Activated CD4-positive, alpha-beta T cell treated with anti-CD3 and anti-CD28 coated beads, Interleukin-2, amount 10 ng/mL, durations not matched to agents 7 days and 5 days (primary cell): ENCODE measurements around the gene SPPL3. TPM values are rescaled to one million over a fixed set of nuclear protein-coding genes. Genes with fewer than 3 reads are reported as not detected.
"Not testable (repeated sequence)": the region's sequence is repeated elsewhere in the genome, so short reads cannot be mapped to it uniquely, and the experiment has no call there.

Source experiments
- CTCF ChIA-PET: fragments of 350-600 bp; sonication (Branson Sonifier 250); formaldehyde crosslinking; loops from one replicate; lab custom pipeline; 2021; ENCODE audit warnings: antibody characterized with exemption; lab: Charles Lee
- POLR2A ChIA-PET: fragments of 350-600 bp; sonication (Branson Sonifier 250); formaldehyde crosslinking; loops from one replicate; lab custom pipeline; 2021; ENCODE audit warnings: antibody characterized with exemption; lab: Charles Lee
- DNase-seq: peaks from one replicate; pipeline ENCODE4 v3.0.0-alpha.2; 2020
- H3K27ac Mint-ChIP-seq: one replicate; pipeline ENCODE4 v1.8.0; 2021; ENCODE audit warnings: mild to moderate bottlenecking, moderate library complexity, mixed read lengths
- H3K27me3 Mint-ChIP-seq: one replicate; pipeline ENCODE4 v1.8.0; 2021; ENCODE audit warnings: mixed read lengths
- H3K36me3 Mint-ChIP-seq: one replicate; pipeline ENCODE4 v1.8.0; 2021; ENCODE audit warnings: low read depth, mixed read lengths
- H3K4me1 Mint-ChIP-seq: one replicate; pipeline ENCODE4 v1.8.0; 2021; ENCODE audit warnings: mixed read lengths
- H3K4me3 Mint-ChIP-seq: one replicate; pipeline ENCODE4 v1.8.0; 2021; ENCODE audit warnings: mild to moderate bottlenecking, moderate library complexity, mixed read lengths
- H3K9me3 Mint-ChIP-seq: one replicate; pipeline ENCODE4 v1.8.0; 2021; ENCODE audit warnings: mixed read lengths
- total RNA-seq, 2 experiments: library from RNA; stranded (reverse); gene quantifications; one replicate each; pipeline ENCODE4 v1.2.3, GENCODE V29; 2021

SPPL3 gene
- total RNA-seq, 2 experiments from 2014 or later, result 31.9 to 43.0 TPM

DNA sequence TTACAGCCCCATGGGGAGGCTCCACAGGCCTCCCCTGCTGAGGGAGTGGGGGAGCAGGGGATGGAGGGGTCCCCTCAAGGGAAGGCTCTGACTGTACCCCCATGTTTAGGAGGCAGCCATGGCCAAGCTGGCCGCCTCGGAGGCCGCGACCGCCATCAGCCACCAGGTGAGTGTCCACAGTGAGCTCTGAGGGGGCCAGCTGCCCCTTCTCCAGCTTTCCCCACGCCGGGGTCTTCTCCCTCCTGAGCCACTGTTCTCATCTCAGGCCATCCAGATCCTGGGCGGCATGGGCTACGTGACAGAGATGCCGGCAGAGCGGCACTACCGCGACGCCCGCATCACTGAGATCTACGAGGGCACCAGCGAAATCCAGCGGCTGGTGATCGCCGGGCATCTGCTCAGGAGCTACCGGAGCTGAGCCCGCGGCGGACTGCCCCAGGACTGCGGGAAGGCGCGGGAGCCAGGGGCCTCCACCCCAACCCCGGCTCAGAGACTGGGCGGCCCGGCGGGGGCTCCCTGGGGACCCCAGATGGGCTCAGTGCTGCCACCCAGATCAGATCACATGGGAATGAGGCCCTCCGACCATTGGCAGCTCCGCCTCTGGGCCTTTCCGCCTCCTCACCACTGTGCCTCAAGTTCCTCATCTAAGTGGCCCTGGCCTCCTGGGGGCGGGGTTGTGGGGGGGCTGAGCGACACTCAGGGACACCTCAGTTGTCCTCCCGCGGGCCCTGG, 165.0 kb downstream of the SPPL3 start:
- Mint-ChIP-seq H3K4me3 (no peak overlapping the region), H3K9me3 (no peaks in the 10 kb centered on the region), H3K36me3 (no peaks in the 10 kb centered on the region), H3K4me1 (no peaks in the 10 kb centered on the region), H3K27me3 (no peaks in the 10 kb centered on the region), H3K27ac (no peak overlapping the region)
- ChIA-PET CTCF (no interaction called here), POLR2A (no interaction called here)
- no peak for DNase-seq

DNA sequence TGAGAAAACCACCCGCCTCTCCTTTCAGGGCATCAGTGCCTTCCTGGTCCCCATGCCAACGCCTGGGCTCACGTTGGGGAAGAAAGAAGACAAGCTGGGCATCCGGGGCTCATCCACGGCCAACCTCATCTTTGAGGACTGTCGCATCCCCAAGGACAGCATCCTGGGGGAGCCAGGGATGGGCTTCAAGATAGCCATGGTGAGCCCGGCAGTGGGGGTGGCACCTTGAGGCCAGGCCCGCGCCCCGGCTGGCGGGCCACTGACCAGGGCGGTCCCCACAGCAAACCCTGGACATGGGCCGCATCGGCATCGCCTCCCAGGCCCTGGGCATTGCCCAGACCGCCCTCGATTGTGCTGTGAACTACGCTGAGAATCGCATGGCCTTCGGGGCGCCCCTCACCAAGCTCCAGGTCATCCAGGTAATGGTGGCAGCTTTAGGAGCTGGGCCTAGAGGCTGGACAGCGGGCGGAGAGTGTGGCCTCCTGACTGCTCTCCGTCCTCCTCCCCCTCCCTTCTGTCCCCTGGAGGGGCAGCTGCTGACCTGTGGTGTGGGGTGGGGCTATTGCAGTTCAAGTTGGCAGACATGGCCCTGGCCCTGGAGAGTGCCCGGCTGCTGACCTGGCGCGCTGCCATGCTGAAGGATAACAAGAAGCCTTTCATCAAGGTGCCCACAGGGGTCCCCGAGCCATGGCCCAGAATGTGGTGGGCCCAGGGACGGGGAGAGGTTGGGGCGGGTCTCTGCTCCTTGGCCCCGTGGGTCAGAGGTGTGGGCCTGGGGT, 165.7 kb downstream of the SPPL3 start:
- H3K36me3 Mint-ChIP-seq, result no peaks in the 10 kb centered on the region
- ChIA-PET CTCF (no interaction called here), POLR2A (no interaction called here)
- H3K4me3 Mint-ChIP-seq, result no peak overlapping the region
- H3K9me3 Mint-ChIP-seq, result no peaks in the 10 kb centered on the region
- no peaks in the 10 kb centered on the region for H3K4me1 Mint-ChIP-seq
- H3K27me3 Mint-ChIP-seq, result no peaks in the 10 kb centered on the region
- DNase-seq, result no peak
- no peak overlapping the region for H3K27ac Mint-ChIP-seq

DNA sequence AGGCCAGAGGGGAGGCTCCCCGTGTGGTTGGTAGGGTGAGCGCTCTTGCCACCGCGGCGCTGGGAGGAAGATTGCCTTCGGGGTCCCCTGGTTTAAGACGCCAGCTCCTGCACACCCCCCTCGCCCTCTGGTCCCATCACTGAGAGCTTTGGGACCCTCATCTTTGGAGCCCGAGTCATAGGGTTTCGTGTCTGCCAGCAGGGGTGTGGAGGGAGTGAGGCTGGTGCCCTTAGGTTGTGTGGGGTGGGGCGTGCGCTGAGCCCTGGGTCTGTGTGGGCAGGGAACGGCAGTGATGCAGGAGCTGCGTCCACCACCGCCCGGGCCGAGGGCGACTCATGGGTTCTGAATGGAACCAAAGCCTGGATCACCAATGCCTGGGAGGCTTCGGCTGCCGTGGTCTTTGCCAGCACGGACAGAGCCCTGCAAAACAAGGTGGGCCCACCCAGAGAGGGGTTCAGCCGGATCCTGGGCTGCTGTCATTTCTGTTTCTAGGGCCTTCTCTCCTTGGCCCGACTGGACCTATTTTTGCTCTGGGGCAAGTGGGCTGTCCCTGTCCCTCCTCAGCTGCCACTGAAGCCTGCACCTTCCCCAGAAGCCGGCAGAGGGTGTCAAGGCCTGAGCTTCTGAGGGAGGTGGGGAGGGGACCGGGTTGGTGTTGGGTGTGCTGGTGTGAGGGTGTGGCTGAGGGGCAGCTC, 166.5 kb downstream of the SPPL3 start:
- Mint-ChIP-seq H3K9me3 (no peaks in the 10 kb centered on the region), H3K27ac (no peak overlapping the region), H3K27me3 (no peaks in the 10 kb centered on the region), H3K4me3 (no peak overlapping the region), H3K4me1 (no peaks in the 10 kb centered on the region), H3K36me3 (no peaks in the 10 kb centered on the region)
- ChIA-PET CTCF (no interaction called here), POLR2A (no interaction called here)
- no peak for DNase-seq

DNA sequence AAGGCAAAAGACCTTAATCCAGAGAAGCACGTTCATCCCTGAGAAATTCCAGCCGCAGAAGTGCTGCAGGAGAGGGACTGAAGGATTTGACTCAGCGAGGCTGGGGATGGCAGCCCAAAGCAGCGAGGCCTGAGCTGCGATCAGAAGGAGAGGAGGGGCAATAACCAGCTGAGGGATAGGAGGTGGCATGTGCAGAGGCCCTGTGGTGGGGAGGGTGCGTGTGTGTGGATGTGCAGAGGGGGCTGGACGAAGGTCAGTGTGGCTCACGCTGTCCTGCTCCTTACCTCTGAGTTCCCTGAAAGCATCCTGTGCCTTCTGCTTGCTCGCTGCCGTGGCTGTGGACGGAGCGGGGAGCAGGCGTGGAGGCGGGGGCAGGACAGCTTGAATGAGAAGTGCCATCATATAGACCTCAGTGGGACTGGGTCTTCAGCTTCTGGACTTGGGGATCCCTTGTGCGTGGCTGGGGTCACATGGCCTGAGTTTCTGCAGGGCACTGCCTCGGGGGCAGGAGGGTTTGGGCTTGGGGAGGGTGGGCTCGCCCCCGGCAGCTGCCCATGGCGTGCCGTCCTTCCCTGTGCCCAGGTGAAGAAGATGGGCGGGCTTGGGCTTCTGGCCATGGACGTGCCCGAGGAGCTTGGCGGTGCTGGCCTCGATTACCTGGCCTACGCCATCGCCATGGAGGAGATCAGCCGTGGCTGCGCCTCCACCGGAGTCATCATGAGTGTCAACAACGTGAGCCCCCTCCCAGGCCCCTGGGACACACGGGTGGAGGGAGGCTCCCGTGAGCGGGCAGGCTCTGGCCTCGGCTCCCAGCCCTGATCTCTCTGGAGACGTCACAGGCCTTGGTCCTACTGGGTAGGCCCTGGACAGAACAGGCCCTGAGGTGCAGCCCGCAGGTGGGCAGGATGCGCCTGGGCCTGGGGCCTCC, 167.5 kb downstream of the SPPL3 start:
- H3K27ac Mint-ChIP-seq, result no peak overlapping the region
- no peak overlapping the region for H3K4me3 Mint-ChIP-seq
- POLR2A ChIA-PET, result no interaction called here
- H3K9me3 Mint-ChIP-seq, result no peaks in the 10 kb centered on the region
- no peaks in the 10 kb centered on the region for H3K27me3 Mint-ChIP-seq
- no peaks in the 10 kb centered on the region for H3K4me1 Mint-ChIP-seq
- DNase-seq, result no peak
- no peaks in the 10 kb centered on the region for H3K36me3 Mint-ChIP-seq
- CTCF ChIA-PET, result interaction anchor here (0.6 kb wide), 1 partner anchor 50 kb away, joined by 3 read pairs; no protein-coding TSS in a partner anchor

DNA sequence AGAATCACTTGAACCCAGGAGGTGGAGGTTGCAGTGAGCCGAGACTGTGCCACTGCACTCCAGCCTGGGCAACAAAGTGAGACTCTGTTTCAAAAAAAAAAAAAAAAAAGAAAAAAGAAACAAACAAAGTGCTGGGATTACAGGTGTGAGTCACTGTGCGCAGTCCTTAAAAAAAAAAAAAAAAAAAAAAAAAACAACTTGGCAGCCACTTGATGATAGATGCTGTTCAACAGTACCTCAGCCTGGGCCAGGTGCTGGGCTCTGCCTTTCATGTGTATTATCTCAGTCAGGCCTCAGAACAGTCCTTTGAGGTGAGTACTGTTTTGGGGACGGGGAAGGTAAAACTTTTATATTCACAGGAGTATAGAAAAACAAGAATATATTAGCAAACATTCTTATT, 169.0 kb downstream of the SPPL3 start:
- Mint-ChIP-seq H3K4me1 (no peaks in the 10 kb centered on the region), H3K27me3 (no peaks in the 10 kb centered on the region), H3K4me3 (no peak overlapping the region), H3K27ac (no peak overlapping the region), H3K9me3 (no peaks in the 10 kb centered on the region), H3K36me3 (peaks cover 4% of the 10 kb centered on the region)
- ChIA-PET CTCF (interaction anchor here (0.6 kb wide), 1 partner anchor 28 kb away, joined by 5 read pairs; no protein-coding TSS in a partner anchor), POLR2A (no interaction called here)
- DNase-seq, result no peak

DNA sequence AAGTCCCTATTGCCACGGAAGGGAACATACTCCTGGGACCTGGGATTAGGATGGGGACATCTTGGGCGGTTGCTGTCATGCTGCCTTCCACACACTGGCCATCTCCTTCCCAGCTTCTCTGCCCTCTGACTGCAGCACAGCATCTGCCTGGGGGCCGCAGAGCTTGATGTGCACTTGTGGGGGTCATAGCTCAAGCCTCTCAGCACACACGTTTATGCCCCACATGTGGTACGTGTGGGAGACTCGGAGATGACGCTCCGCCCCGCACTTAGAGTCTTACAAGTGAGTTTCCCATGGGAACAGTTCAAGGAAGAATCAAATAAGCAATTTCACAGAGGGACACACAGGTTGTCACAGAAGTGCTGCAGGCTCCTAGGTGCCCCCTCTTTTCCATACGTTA, 169.9 kb downstream of the SPPL3 start:
- ChIA-PET POLR2A (no interaction called here), CTCF (interaction anchor here (0.5 kb wide), 1 partner anchor 157 kb away, joined by 4 read pairs; no protein-coding TSS in a partner anchor)
- Mint-ChIP-seq H3K4me1 (peaks cover 2% of the 10 kb centered on the region), H3K9me3 (no peaks in the 10 kb centered on the region), H3K27ac (no peak overlapping the region), H3K4me3 (no peak overlapping the region), H3K27me3 (no peaks in the 10 kb centered on the region), H3K36me3 (peaks cover 10% of the 10 kb centered on the region)
- no peak for DNase-seq

DNA sequence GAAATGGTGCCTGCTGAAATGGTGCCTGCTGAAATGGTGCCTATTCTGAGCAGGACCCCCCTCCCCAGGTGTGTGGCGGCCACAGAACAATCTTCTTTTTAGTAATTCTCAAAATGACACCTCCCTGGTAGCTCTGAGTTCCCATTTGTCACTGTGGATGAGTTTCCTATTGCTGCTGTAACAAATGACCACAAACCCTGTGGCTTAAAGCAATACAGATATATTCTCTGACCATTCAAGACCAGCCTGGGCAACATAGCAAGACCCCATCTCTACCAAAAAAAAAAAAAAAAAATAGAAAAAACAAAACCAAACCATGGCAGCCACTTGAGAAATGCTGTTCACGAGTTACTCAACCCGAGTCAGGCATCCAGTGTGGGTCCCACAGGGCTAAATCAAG, 170.6 kb downstream of the SPPL3 start:
- ChIA-PET POLR2A (no interaction called here), CTCF (no interaction called here)
- Mint-ChIP-seq H3K4me1 (peaks cover 2% of the 10 kb centered on the region), H3K27ac (no peak overlapping the region), H3K36me3 (peaks cover 10% of the 10 kb centered on the region), H3K4me3 (no peak overlapping the region), H3K27me3 (no peaks in the 10 kb centered on the region), H3K9me3 (no peaks in the 10 kb centered on the region)
- no peak for DNase-seq

DNA sequence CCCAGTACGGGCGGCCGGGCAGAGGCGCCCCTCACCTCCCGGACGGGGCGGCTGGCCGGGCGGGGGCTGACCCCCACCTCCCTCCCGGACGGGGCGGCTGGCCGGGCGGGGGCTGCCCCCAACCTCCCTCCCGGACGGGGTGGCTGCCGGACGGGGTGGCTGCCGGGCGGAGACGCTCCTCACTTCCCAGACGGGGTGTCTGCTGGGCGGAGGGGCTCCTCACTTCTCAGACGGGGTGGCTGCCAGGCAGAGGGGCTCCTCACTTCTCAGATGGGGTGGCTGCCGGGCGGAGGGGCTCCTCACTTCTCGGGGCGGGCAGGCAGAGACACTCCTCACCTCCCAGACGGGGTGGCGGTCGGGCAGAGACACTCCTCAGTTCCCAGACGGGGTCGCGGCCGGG, 172.0 kb downstream of the SPPL3 start:
- peaks cover 12% of the 10 kb centered on the region for H3K36me3 Mint-ChIP-seq
- POLR2A ChIA-PET, H3K9me3 Mint-ChIP-seq, DNase-seq, H3K27me3 Mint-ChIP-seq, H3K4me1 Mint-ChIP-seq, CTCF ChIA-PET, H3K4me3 Mint-ChIP-seq, H3K27ac Mint-ChIP-seq: not testable (repeated sequence)

DNA sequence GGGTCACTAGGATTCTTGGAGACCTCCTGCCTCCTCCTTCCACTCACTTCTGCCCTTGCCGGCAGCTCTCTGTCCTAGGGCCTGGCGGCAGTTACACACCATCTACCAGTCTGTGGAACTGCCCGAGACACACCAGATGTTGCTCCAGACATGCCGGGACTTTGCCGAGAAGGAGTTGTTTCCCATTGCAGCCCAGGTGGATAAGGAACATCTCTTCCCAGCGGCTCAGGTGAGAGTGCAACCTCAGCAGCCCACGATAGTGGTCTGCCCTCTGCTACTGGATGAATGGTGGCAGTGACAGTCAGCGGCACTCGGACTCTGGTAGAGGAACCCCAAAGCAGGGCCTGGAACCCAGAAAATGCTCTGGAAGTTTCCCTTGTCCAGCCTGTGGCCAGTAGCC, 177.2 kb downstream of the SPPL3 start:
- ChIA-PET CTCF (no interaction called here), POLR2A (no interaction called here)
- DNase-seq, result no peak

DNA sequence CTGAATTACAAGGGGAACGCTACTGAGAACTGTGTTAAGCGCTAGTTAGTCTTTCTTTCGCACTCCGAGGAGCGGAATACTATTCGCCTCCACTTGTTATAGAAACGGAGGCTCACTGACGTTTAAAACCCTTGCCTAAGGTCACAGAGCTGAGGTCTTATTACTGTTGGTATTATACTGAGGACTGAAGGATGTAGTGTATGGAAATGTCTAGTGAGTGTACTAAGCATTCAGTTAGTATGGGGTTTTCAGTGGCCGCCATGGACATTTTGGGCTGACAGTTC, 177.7 kb downstream of the SPPL3 start:
- H3K4me3 Mint-ChIP-seq, result peak overlapping the region; percentile 94
- no peaks in the 10 kb centered on the region for H3K9me3 Mint-ChIP-seq
- CTCF ChIA-PET, result no interaction called here
- no peaks in the 10 kb centered on the region for H3K27me3 Mint-ChIP-seq
- peaks cover 28% of the 10 kb centered on the region for H3K4me1 Mint-ChIP-seq
- peaks cover 29% of the 10 kb centered on the region for H3K36me3 Mint-ChIP-seq
- POLR2A ChIA-PET, result no interaction called here
- peak overlapping the region; percentile 90 for H3K27ac Mint-ChIP-seq
- DNase-seq, result no peak

More for the DNA sequence above, 177.2 kb downstream of the SPPL3 start:
- H3K4me1 Mint-ChIP-seq, result peaks cover 28% of the 10 kb centered on the region
- no peaks in the 10 kb centered on the region for H3K27me3 Mint-ChIP-seq
- H3K9me3 Mint-ChIP-seq, result no peaks in the 10 kb centered on the region
- H3K27ac Mint-ChIP-seq, result no peak overlapping the region
- H3K4me3 Mint-ChIP-seq, result peak overlapping the region; percentile 94
- H3K36me3 Mint-ChIP-seq, result peaks cover 25% of the 10 kb centered on the region

DNA sequence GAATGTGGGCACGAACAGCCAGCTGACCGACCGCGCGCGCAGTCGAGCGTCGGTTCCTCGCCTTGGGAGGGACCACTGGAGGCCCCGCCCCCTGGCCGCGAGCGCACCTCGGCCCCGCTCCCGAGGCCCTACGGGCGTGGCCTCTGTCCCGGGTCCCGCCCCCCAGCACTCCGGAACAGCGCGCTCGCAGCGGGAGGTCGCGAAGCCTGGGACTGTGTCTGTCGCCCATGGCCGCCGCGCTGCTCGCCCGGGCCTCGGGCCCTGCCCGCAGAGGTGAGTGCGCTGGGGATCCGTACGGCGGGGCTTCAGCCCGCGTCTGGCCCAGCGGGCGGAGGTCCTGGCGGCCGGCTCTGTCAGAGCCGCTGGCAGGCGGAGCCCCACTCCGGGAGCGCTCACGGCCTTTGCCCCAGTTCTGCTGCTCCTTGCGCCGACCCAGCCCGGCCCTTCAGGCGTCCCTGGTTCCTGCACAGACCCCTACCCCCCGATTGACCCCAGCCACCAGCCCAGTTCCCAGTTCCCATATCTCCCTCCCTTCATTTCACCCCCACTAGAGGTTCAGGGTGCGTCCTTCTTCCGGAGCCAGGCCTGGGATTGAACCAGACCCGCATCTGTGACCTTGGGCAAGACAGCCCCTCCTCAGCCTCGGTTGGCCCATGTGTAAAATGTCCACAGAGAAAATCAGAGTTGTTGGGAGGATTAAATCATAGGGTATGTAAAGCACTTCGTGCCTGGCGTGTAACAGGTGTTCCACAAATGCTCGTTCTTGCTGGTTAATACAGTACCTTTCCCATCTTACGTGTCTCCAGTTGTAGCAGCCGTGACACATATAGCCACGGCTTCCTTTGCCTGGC, 178.3 kb downstream of the SPPL3 start, which contains the start of gene ACADS:
ACADS (plus strand) TSS at position 168 of the 851 bp plus-strand sequence; CDS start at position 228, 60 bp downstream.
- H3K36me3 Mint-ChIP-seq, result peaks cover 33% of the 10 kb centered on the region
- peak within 1 kb of the TSS; percentile 94 for H3K4me3 Mint-ChIP-seq
- no peaks in the 10 kb centered on the region for H3K27me3 Mint-ChIP-seq
- POLR2A ChIA-PET, result no interaction called here
- DNase-seq, result peak; percentile 92
- peaks cover 28% of the 10 kb centered on the region for H3K4me1 Mint-ChIP-seq
- H3K27ac Mint-ChIP-seq, result peak within 1 kb of the TSS; percentile 90
- CTCF ChIA-PET, result interaction anchor here (0.6 kb wide), 1 partner anchor 77 kb away, joined by 4 read pairs; no protein-coding TSS in a partner anchor
- H3K9me3 Mint-ChIP-seq, result no peaks in the 10 kb centered on the region
